Measurements from ENCODE around the gene GABRR1. TPM values are rescaled to one million over a fixed set of nuclear protein-coding genes. Genes with fewer than 3 reads are reported as not detected.
A peak's percentile ranks its signal among the peaks of the same experiment; 100 is the strongest.

GABRR1 gene
- total and polyA plus RNA-seq, 2 experiments from 2014 or later, result 0.14 to 0.37 TPM

GRCh38 chr6:89212472-89212871 is 4.7 kb downstream of the GABRR1 start:
- Mint-ChIP-seq H3K4me3 (no peak overlapping the region), H3K27ac (no peak overlapping the region), H3K9me3 (no peaks in the 10 kb centered on the region), H3K27me3 (ENCODE audit: insufficient read depth, low read depth, poor library complexity) (peaks cover 5% of the 10 kb centered on the region), H3K36me3 (ENCODE audit: low read depth) (no peaks in the 10 kb centered on the region; the same call in 2 of the 3 replicates), H3K4me1 (peaks cover 36% of the 10 kb centered on the region)
- TF ChIP-seq CREB1 (CRISPR knock-in tag; IDR thresholded peaks at IDR 0.05; ENCODE audit: low read depth) (no peak), EZH2 (IDR thresholded peaks at IDR 0.05; ENCODE audit: low read depth, unreplicated experiment) (no peak), STAT1 (IDR thresholded peaks at IDR 0.05; ENCODE audit: unreplicated experiment) (no peak), CTCF (conservative IDR thresholded peaks at IDR 0.05; ENCODE audit: low read depth in 2 of 2) (no peak), NANOG (IDR thresholded peaks at IDR 0.05; ENCODE audit: borderline replicate concordance) (no peak), EZH2phosphoT487 (IDR thresholded peaks at IDR 0.05; ENCODE audit: unreplicated experiment) (no peak)
- TF ChIP-seq, protein P1, sequence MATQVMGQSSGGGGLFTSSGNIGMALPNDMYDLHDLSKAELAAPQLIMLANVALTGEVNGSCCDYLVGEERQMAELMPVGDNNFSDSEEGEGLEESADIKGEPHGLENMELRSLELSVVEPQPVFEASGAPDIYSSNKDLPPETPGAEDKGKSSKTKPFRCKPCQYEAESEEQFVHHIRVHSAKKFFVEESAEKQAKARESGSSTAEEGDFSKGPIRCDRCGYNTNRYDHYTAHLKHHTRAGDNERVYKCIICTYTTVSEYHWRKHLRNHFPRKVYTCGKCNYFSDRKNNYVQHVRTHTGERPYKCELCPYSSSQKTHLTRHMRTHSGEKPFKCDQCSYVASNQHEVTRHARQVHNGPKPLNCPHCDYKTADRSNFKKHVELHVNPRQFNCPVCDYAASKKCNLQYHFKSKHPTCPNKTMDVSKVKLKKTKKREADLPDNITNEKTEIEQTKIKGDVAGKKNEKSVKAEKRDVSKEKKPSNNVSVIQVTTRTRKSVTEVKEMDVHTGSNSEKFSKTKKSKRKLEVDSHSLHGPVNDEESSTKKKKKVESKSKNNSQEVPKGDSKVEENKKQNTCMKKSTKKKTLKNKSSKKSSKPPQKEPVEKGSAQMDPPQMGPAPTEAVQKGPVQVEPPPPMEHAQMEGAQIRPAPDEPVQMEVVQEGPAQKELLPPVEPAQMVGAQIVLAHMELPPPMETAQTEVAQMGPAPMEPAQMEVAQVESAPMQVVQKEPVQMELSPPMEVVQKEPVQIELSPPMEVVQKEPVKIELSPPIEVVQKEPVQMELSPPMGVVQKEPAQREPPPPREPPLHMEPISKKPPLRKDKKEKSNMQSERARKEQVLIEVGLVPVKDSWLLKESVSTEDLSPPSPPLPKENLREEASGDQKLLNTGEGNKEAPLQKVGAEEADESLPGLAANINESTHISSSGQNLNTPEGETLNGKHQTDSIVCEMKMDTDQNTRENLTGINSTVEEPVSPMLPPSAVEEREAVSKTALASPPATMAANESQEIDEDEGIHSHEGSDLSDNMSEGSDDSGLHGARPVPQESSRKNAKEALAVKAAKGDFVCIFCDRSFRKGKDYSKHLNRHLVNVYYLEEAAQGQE (IDR thresholded peaks at IDR 0.05; ENCODE audit: unreplicated experiment), result no peak
- Histone ChIP-seq H3K4me1 (ENCODE audit: insufficient read depth) (peaks cover 35% of the 10 kb centered on the region), H3K9me2 (ENCODE audit: insufficient read depth) (no peaks in the 10 kb centered on the region), H3F3A (replicated peaks; ENCODE audit: low read depth) (no peaks in the 10 kb centered on the region), H3K4me2 (peak overlapping the region; percentile 56; the same call in 1 of the 2 replicates), H3K27me3 (ENCODE audit: insufficient read depth) (no peaks in the 10 kb centered on the region), H2AFZ (0 out of 2 replicates have a peak overlapping the region, but pooled peaks have one; percentile 9), H4K20me1 (replicated peaks; ENCODE audit: insufficient read depth) (no peaks in the 10 kb centered on the region), H3K4me3 (no peak overlapping the region), H3K79me2 (replicated peaks; ENCODE audit: insufficient read depth) (no peaks in the 10 kb centered on the region), H3K36me3 (ENCODE audit: insufficient read depth) (no peaks in the 10 kb centered on the region), H3K27ac (ENCODE audit: low read depth) (no peak overlapping the region)
- DNase-seq (ENCODE audit: low spot score), result no peak
- ATAC-seq, result no peak

- no peaks in the 10 kb centered on the region for H3F3A ChIP-seq (replicated peaks; ENCODE audit: low read depth)
- H3K79me2 ChIP-seq (replicated peaks; ENCODE audit: insufficient read depth), result no peaks in the 10 kb centered on the region
- no peaks in the 10 kb centered on the region for H3K36me3 ChIP-seq (ENCODE audit: insufficient read depth)
- DNase-seq (ENCODE audit: low spot score), result no peak
- no peaks in the 10 kb centered on the region for H3K9me3 Mint-ChIP-seq
- H2AFZ ChIP-seq, result no peak overlapping the region
- H3K4me1 Mint-ChIP-seq, result peaks cover 33% of the 10 kb centered on the region
- no peaks in the 10 kb centered on the region for H3K27me3 ChIP-seq (ENCODE audit: insufficient read depth)
- no peaks in the 10 kb centered on the region for H3K9me2 ChIP-seq (ENCODE audit: insufficient read depth)
- H3K4me3 Mint-ChIP-seq, result no peak overlapping the region
- no peak overlapping the region for H3K27ac Mint-ChIP-seq
- no peak overlapping the region for H3K27ac ChIP-seq (ENCODE audit: low read depth)
- H3K36me3 Mint-ChIP-seq (ENCODE audit: low read depth), result no peaks in the 10 kb centered on the region; the same call in 2 of the 3 replicates
- no peak overlapping the region for H3K4me2 ChIP-seq
- peaks cover 19% of the 10 kb centered on the region for H3K4me1 ChIP-seq (ENCODE audit: insufficient read depth)
- H4K20me1 ChIP-seq (replicated peaks; ENCODE audit: insufficient read depth), result no peaks in the 10 kb centered on the region
- H3K27me3 Mint-ChIP-seq (ENCODE audit: insufficient read depth, low read depth, poor library complexity), result peaks cover 7% of the 10 kb centered on the region
- H3K4me3 ChIP-seq, result no peak overlapping the region
- no peak for ATAC-seq
- TF ChIP-seq CREB1 (CRISPR knock-in tag; IDR thresholded peaks at IDR 0.05; ENCODE audit: low read depth), result no peak
- TF ChIP-seq, protein P1 (IDR thresholded peaks at IDR 0.05; ENCODE audit: unreplicated experiment), result no peak
- TF ChIP-seq ZNF331 (CRISPR knock-in tag; IDR thresholded peaks at IDR 0.05; ENCODE audit: low read depth), result no peak
- no peak for TF ChIP-seq POLR2AphosphoS5 (IDR thresholded peaks at IDR 0.05; ENCODE audit: low read depth)
These were observed 7.7 kb downstream of the GABRR1 start for GRCh38 chr6:89209457-89209856.
